CD14-positive monocyte (primary cell): ENCODE data around the gene POLR3A. TPM values are rescaled to one million over a fixed set of nuclear protein-coding genes. Genes with fewer than 3 reads are reported as not detected.

Source experiments
- DNase-seq, 3 donors: peaks; one replicate each; pipeline ENCODE4 v3.0.0-alpha.2; 2011 to 2022
- H2AFZ ChIP-seq: 2 replicates; pipeline ENCODE4 v1.6.0; 2012; ENCODE audit warnings: mild to moderate bottlenecking, low read depth, low read length, inconsistent platforms; ENCODE audit not compliant: insufficient read depth, poor library complexity, severe bottlenecking
- H3K27ac ChIP-seq, 2 donors: 1 replicate in 1 of 2; 2 replicates in 1 of 2; pipeline ENCODE4 v1.5.1; 2012 to 2013; ENCODE audit warnings: low read length in 2 of 2, control low read depth in 1 of 2, inconsistent platforms in 1 of 2, low read depth in 1 of 2, mild to moderate bottlenecking in 1 of 2
- H3K27me3 ChIP-seq, 2 donors: one replicate each; pipeline versions ENCODE4 v1.6.0 to v1.6.1; 2011 to 2013; ENCODE audit warnings: low read length in 2 of 2; ENCODE audit not compliant: control insufficient read depth in 2 of 2, insufficient read depth in 2 of 2
- H3K36me3 ChIP-seq, 2 donors: replicated peaks in 1 of 2; 1 replicate in 1 of 2; 2 replicates in 1 of 2; pipeline versions ENCODE4 v1.5.1 to v1.6.1; 2012 to 2013; ENCODE audit warnings: low read length in 2 of 2, control low read depth in 1 of 2, inconsistent platforms in 1 of 2, mild to moderate bottlenecking in 1 of 2; ENCODE audit not compliant: insufficient read depth in 2 of 2, control insufficient read depth in 1 of 2
- H3K4me1 ChIP-seq, 2 donors: 1 replicate in 1 of 2; 2 replicates in 1 of 2; pipeline versions ENCODE4 v1.5.1 to v1.6.1; 2012 to 2013; ENCODE audit warnings: low read length in 2 of 2, control low read depth in 1 of 2, inconsistent platforms in 1 of 2, mild to moderate bottlenecking in 1 of 2, moderate library complexity in 1 of 2; ENCODE audit not compliant: insufficient read depth in 2 of 2, control insufficient read depth in 1 of 2
- H3K4me2 ChIP-seq: replicated peaks from 2 replicates; pipeline ENCODE3; 2012; ENCODE audit warnings: low read length, moderate library complexity, mild to moderate bottlenecking; ENCODE audit not compliant: poor library complexity, severe bottlenecking; ENCODE audit errors: extremely low read depth
- H3K4me3 ChIP-seq, 3 experiments: fragments of 200-600 bp in 1 of 3; sonication (generic) in 1 of 3; replicated peaks in 1 of 3; 1 replicate in 2 of 3; 2 replicates in 1 of 3; pipeline ENCODE4 v1.5.1; 2011 to 2013; ENCODE audit warnings: low read length in 3 of 3, mild to moderate bottlenecking in 3 of 3, control low read depth in 2 of 3, low read depth in 2 of 3, inconsistent platforms in 1 of 3, moderate library complexity in 1 of 3
- H3K79me2 ChIP-seq: 2 replicates; pipeline ENCODE4 v1.6.0; 2012; ENCODE audit warnings: mild to moderate bottlenecking, control low read depth, inconsistent platforms, low read length, moderate library complexity; ENCODE audit not compliant: insufficient read depth
- H3K9ac ChIP-seq: 2 replicates; pipeline ENCODE4 v1.6.0; 2017; ENCODE audit warnings: low read length, mild to moderate bottlenecking; ENCODE audit not compliant: insufficient read depth, poor library complexity, severe bottlenecking
- H3K9me3 ChIP-seq, 2 donors: replicated peaks in 1 of 2; 1 replicate in 1 of 2; 2 replicates in 1 of 2; pipeline versions ENCODE4 v1.5.1 to v1.6.1; 2012 to 2013; ENCODE audit warnings: low read length in 2 of 2, control low read depth in 1 of 2; ENCODE audit not compliant: control insufficient read depth in 1 of 2, insufficient read depth in 1 of 2
- H4K20me1 ChIP-seq: 2 replicates; pipeline ENCODE4 v1.6.0; 2012; ENCODE audit warnings: mild to moderate bottlenecking, low read length, control low read depth, moderate library complexity; ENCODE audit not compliant: insufficient read depth
- H3K27ac Mint-ChIP-seq, 7 donors: one replicate each; pipeline ENCODE4 v1.8.0; 2020; ENCODE audit warnings: mild to moderate bottlenecking in 7 of 7, mixed read lengths in 7 of 7, moderate library complexity in 6 of 7, inconsistent platforms in 2 of 7
- H3K27me3 Mint-ChIP-seq, 3 donors: one replicate each; pipeline ENCODE4 v1.8.0; 2021 to 2022; ENCODE audit warnings: low read depth in 3 of 3, mild to moderate bottlenecking in 3 of 3, mixed read lengths in 3 of 3, moderate library complexity in 3 of 3, inconsistent platforms in 1 of 3
- H3K36me3 Mint-ChIP-seq, 2 donors: one replicate each; pipeline ENCODE4 v1.8.0; 2020; ENCODE audit warnings: mixed read lengths in 2 of 2, inconsistent platforms in 1 of 2, mild to moderate bottlenecking in 1 of 2
- H3K4me1 Mint-ChIP-seq: one replicate; pipeline ENCODE4 v1.8.0; 2020; ENCODE audit warnings: mild to moderate bottlenecking, mixed read lengths
- H3K4me3 Mint-ChIP-seq, 2 donors: one replicate each; pipeline ENCODE4 v1.8.0; 2020; ENCODE audit warnings: mild to moderate bottlenecking in 2 of 2, mixed read lengths in 2 of 2, moderate library complexity in 1 of 2
- H3K9me3 Mint-ChIP-seq, 7 donors: one replicate each; pipeline ENCODE4 v1.8.0; 2020 to 2022; ENCODE audit warnings: mixed read lengths in 7 of 7, mild to moderate bottlenecking in 6 of 7, moderate library complexity in 6 of 7, inconsistent platforms in 2 of 7
- WGBS: methylation state at CpG from one replicate; pipeline ENCODE4 v1.1.5; 2013; ENCODE audit warnings: missing lambda C conversion rate; ENCODE audit not compliant: insufficient coverage; 5-methylcytosine and 5-hydroxymethylcytosine counted together
- intact Hi-C, 2 donors: fragments of 100-400 bp; cut with micrococcal nuclease; formaldehyde crosslinking; loops; one replicate each; pipeline versions ENCODE4 v1.15.0 to v1.15.1; 2023
- polyA plus RNA-seq, 3 donors: library from polyadenylated mRNA; depleted of rRNA in 1 of 3; unstranded in 2 of 3; stranded (reverse) in 1 of 3; fragments of 300-500 nt in 2 of 3; fragments of >200 nt in 1 of 3; fragmentation: Illumina TruSeq in 2 of 3; gene quantifications; 1 replicate in 2 of 3; 2 replicates in 1 of 3; pipeline ENCODE4 v1.2.3, GENCODE V29; 2012 to 2021
- TF ChIP-seq, protein P1 (sequence below): fragments of 200-600 bp; IDR thresholded peaks from one replicate; pipeline ENCODE4 v1.8.0; 2022; ENCODE audit warnings: antibody characterized with exemption, mild to moderate bottlenecking

POLR3A gene
- polyA plus RNA-seq, 3 donors, result 2.7 to 5.2 (median 4.7) TPM

DNA sequence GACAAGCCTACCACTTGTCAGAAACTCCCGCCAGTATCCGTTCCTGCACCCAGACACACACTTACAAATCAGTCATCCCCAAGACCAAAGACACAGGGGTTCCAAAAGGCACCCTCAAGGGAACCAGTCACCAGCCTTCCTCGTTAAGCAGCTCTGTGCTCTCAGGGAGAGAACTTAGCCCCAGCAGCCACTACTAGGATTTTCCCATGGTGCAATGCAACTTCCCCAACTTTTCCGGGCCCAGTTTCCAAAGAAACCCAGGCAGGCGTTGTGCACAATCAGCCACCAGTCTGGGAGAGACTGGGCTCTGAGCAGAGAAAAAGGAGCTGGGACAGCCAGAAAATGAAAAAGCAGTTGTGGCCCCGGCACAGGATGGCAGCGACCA lies 103.9 kb downstream of the POLR3A start:
- peak overlapping the region in 2 of 3 experiments; percentile 8 to 73 for H3K4me3 ChIP-seq

DNA sequence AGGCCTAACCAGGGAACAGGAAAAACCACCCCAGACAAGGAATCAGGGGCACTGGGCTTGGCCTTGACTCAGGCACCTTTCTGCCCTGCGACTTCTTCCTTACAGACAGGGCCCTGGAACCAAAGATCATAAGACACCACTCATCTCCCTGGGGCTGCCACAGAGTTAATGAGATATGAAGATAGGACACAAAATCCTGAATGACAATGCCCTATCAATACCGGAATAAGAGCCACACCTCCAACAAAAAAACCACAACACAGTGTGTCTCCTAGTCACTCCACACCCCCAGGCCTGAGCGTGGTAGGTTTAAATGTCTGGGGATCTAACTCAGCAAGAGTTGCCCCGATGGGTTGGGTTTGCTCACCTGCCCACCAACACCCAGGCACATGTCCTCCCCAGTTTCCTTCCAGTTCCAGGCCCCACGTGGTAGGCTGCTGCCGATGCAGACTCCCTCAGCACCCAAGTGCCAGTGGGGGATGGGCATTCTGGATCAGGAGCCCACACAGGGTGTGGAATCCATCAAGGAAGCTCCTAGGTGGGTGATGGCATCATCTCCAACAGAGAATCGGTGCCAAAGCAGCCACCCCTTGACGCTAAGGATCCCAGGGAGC lies 106.6 kb downstream of the POLR3A start:
- intact Hi-C loops, result no loop called here
- peaks cover 3 to 5% of the 10 kb centered on the region in 2 donors for H3K9me3 ChIP-seq
- no peaks in the 10 kb centered on the region for H3K36me3 ChIP-seq
- no peak overlapping the region for H2AFZ ChIP-seq
- no peaks in the 10 kb centered on the region for H4K20me1 ChIP-seq
- peaks cover 10 to 18% of the 10 kb centered on the region in 2 donors for H3K4me1 ChIP-seq
- H3K4me2 ChIP-seq, result no peak overlapping the region
- Mint-ChIP-seq H3K27ac (no peak overlapping the region), H3K36me3 (peaks cover 0 to 4% of the 10 kb centered on the region in 2 donors), H3K9me3 (peaks cover 0 to 14% (median 4%) of the 10 kb centered on the region in 7 donors), H3K4me3 (no peak overlapping the region), H3K27me3 (peaks cover 25 to 38% (median 29%) of the 10 kb centered on the region in 3 donors), H3K4me1 (peaks cover 12% of the 10 kb centered on the region)
- H3K79me2 ChIP-seq, result no peaks in the 10 kb centered on the region
- no peak overlapping the region for H3K9ac ChIP-seq
- WGBS, result no CpG with 5 or more reads among the region's 8 CpGs
- no peak overlapping the region for H3K4me3 ChIP-seq
- no peak overlapping the region for H3K27ac ChIP-seq
- TF ChIP-seq, protein P1, sequence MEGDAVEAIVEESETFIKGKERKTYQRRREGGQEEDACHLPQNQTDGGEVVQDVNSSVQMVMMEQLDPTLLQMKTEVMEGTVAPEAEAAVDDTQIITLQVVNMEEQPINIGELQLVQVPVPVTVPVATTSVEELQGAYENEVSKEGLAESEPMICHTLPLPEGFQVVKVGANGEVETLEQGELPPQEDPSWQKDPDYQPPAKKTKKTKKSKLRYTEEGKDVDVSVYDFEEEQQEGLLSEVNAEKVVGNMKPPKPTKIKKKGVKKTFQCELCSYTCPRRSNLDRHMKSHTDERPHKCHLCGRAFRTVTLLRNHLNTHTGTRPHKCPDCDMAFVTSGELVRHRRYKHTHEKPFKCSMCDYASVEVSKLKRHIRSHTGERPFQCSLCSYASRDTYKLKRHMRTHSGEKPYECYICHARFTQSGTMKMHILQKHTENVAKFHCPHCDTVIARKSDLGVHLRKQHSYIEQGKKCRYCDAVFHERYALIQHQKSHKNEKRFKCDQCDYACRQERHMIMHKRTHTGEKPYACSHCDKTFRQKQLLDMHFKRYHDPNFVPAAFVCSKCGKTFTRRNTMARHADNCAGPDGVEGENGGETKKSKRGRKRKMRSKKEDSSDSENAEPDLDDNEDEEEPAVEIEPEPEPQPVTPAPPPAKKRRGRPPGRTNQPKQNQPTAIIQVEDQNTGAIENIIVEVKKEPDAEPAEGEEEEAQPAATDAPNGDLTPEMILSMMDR, result no peak
- peaks cover 23 to 24% of the 10 kb centered on the region in 2 donors for H3K27me3 ChIP-seq
- no peak for DNase-seq

More for the DNA sequence above, 103.9 kb downstream of the POLR3A start:
- Histone ChIP-seq H3K9ac (peak overlapping the region; percentile 49), H4K20me1 (no peaks in the 10 kb centered on the region), H3K4me1 (peaks cover 10 to 18% of the 10 kb centered on the region in 2 donors), H3K4me2 (peak overlapping the region; percentile 85), H3K9me3 (peaks cover 3 to 9% of the 10 kb centered on the region in 2 donors), H3K27ac (no peak overlapping the region), H3K36me3 (no peaks in the 10 kb centered on the region), H3K79me2 (no peaks in the 10 kb centered on the region), H2AFZ (peak overlapping the region; percentile 72), H3K27me3 (peaks cover 43 to 44% of the 10 kb centered on the region in 2 donors)
- TF ChIP-seq, protein P1, result no peak
- H3K36me3 Mint-ChIP-seq, result peaks cover 0 to 4% of the 10 kb centered on the region in 2 donors
- peaks cover 0 to 16% (median 4%) of the 10 kb centered on the region in 7 donors for H3K9me3 Mint-ChIP-seq
- peak in 1 of 3 donors; percentile 5 for DNase-seq
- peak overlapping the region; percentile 53 to 80 for H3K4me3 Mint-ChIP-seq
- WGBS, result 30% methylated on average over 7 of the region's 7 CpGs
- no peak overlapping the region for H3K27ac Mint-ChIP-seq
- peaks cover 48 to 60% (median 51%) of the 10 kb centered on the region in 3 donors for H3K27me3 Mint-ChIP-seq
- peaks cover 12% of the 10 kb centered on the region for H3K4me1 Mint-ChIP-seq
- intact Hi-C loops, result no loop called here
